Activated CD4-positive, alpha-beta T cell treated with anti-CD3 and anti-CD28 coated beads for 48 hours (primary cell): Measurements from ENCODE around the gene CCDC54.

Experiments used
- DNase-seq: peaks from one replicate; pipeline ENCODE4 v3.0.0-alpha.2; 2020

CCDC54 gene

DNA sequence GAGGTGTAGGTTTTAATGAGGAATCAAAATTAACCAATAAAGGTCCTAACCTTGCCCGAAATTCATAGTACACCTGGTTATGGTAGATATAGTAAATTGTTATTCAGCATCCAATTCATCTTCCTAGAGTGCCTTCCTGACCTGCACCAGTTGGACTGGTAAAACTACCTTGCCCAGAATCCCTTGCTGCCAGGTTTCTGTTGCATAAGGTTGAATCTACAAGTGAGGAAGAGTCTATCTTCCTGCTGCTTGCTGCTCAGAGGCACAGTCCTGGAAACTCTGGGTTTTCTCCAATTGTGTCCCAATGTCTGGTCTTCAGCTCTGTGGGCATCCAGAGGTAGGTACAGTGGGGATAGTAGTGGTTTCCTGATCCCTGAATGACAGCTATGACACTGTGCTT is 17.3 kb downstream of the CCDC54 start:
- DNase-seq = no peak

DNA sequence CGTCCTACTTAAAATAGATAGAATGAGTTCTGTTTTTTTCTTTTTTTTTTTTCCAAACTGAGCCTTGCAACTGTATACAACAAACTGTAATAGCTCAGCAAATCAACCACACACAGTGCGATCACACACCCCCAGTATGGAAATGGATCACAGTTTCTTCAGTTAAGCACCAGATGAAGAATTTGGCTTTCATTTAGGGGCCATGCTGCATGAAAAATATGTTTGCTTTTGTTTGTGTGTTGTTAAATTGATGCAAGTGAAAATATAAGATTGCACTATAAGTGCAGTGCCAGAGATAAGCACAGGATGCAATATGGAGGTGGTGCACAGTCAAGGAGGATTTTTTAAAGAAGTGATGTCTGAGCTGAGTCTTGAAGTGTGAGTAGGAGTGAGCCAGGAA is 17.8 kb downstream of the CCDC54 start:
- no peak for DNase-seq

DNA sequence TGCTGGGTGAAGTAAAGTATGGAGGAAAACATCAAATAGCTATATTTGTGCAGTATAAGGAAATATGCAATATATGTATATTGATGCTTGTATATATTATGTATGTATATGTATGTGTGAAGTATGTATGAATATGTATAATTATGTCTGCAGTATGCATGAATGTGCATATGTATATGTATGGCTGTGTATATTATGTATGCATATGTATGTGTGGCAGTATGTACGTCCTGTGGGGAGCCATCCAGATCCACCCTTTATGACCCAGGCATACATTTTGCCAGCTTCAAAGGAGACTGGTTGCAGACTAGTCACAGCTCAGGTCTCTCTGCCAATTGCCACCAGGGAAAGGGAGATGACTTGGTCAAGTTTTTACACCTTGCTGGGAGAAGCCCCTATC is 24.1 kb downstream of the CCDC54 start:
- no peak for DNase-seq

DNA sequence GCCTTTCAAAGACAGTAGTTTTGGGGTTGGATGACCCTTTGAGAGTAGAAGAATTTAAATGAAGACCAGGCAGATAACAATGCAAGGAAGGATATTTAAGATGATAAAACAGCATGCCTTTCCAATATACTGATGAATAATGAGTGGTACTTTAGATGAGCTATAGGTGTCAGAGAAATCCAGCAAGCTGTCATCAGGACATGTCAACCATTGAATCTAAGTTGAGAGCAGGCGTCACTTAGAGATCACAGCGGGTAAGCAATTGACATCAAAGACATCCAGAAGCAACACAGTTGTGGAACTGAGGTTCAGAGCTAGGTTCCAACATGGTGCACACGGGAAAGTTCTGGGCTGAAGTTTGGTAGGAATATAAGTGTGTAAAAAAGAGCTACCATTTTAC is 25.0 kb downstream of the CCDC54 start:
- DNase-seq = no peak

DNA sequence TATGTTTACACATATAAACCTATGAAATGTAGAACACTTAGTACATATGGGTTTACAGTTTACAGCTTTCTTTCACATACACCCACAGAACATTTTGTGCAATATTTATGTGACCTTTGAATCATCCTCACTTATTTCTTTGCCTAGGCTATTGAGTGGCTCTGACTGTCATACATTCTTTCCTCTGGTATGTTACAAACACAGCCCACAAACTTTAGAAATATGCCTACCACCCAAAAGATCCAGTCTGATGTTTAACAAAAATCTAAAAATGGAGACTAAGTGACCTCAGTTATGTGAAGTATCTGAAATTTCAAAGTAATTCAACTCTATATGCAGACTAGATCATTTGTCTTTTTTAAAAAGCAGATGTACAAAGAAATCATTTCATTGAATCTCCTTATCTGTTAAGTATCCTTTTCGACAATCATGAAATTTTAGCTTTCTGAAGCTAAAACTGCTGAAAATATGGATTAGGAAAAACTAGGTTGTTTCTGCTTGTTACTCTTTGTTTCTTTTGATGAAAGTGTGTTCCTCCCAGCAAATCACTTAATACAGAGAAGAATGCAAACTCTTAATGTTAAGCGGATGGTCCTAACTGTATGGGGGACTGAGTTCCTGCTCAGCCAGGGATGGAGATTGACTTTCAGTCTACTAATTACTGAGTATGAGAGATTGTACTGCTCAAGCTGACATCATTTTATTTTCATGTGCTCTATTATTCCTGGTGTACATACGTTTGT is 27.7 kb downstream of the CCDC54 start:
- no peak for DNase-seq

DNA sequence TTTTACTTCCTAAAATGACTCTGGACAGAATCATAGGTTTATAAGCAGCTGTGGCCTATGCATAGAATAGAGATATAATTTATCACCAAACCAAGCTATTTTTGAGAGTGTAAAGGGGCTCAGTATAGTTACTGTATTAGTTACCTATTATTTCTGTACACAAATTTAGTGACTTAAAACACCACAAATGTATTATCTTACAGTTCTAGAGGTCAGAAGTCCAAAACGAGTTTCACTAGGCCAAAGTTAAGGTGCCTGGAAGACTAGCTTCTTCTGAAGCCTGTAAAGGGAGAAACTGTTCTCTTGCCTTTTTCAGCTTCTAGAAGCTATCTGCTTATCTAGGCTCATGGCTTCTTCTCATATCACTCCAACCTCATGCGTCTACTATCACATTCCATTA is 30.1 kb downstream of the CCDC54 start:
- DNase-seq = no peak

DNA sequence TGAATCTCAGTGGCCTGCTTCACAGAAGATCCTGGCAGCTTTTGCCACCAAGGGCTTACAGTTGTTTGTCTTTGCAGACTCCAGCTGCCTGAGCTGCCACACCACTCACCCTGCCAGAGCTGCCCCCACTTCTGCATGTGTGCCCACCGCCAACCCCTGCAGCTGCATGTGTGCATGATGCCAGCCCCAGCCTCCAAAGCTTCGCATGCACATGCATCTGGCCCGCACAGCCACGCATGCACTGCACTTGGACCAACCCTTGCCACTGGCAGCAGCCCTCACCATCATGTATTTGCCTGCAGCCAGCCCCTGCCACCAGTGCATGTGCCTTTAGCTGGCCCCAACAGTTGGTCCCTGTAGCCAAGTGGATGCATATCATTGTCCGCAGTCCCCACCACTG is 31.3 kb downstream of the CCDC54 start:
- no peak for DNase-seq

DNA sequence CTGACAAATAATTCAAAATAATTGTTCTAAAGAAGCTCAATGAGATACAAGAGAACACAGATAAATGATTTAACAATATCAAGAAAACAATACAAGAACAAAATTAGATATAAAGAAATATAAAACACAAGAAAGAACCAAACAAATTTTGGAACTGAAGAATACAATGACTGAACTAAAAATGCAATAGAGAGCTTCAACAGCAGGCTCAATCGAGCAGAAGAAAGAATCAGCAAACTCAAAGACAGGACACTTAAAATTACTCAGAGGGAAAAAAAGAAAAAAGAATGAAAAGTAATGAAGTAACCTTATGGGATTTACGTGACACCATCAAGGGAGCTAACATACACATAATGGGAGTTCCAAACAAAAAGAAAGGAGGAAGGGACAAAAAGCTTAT is 32.1 kb downstream of the CCDC54 start:
- DNase-seq = no peak

DNA sequence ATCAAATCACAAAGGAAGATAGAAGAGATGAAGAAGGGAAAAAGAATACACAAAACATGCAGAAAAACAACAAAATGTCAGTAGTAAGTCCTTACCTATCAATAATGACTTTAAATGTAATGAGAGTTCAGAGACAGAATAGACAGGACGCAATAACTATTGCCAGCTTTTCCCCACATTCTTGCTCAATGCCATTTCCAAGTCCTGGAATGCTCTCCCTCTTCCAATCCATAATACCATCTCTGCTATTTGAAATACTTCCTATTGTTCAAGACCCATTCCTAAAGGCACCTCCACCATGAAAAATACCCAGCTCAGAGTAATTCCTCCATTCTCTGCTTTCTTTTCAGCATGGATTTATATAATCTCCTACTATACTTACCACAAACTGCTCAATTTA is 33.4 kb downstream of the CCDC54 start:
- no peak for DNase-seq

DNA sequence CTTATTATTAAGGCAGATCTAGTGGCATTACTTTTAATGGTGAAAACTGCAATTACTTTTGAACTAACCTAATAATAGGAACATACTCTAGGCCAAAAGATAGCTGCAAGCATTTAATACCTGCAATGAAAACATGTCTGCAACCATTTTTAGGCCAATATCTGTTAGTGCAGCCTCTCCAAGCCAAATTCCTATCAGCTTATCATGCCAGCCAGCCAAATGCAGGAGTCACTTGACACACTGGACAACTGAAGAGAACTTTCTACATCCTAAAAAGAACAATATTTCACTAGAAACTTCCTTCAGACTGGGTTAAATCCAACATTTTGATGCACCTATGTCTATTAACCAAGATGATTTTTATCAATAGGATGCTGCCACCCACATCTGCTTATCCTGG is 33.8 kb downstream of the CCDC54 start:
- DNase-seq = no peak

DNA sequence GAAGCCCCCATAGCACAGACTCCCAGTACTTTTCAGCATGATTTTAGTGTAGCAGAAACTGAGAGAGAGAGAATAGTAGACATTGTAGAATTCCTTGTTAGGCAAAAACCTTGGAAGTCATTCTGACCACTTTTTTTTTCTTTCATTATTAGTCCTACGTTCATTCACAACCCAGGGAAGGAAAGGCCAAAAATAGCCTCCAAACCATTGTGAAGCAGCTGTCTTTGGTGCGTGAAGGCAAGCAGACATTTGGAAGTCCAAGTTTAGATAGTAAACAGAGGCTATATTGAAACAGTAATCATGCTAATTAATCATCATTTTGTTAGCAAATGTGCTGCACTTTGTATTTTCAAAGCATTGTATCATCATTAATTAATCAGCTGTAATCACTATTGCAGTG is 34.5 kb downstream of the CCDC54 start:
- DNase-seq = no peak

DNA sequence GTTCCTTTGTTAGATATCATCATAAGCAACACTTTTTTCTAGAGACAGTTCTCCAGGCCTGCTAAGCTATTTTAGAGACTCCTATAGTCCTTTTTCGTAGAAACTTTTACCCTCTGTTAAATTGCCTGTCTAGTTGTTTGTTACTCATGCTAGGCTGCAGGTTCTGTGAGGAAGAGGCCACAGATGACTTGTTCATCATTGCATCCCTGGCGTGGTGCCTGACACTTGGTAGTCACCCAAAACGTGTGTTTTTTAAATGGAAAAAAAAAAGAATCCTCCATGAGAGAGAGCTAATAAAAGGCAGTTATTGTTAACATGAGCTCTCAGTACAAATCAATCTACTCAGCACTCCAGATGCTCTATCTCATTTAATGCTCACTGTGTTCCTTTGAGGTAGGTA is 35.1 kb downstream of the CCDC54 start:
- DNase-seq = no peak

DNA sequence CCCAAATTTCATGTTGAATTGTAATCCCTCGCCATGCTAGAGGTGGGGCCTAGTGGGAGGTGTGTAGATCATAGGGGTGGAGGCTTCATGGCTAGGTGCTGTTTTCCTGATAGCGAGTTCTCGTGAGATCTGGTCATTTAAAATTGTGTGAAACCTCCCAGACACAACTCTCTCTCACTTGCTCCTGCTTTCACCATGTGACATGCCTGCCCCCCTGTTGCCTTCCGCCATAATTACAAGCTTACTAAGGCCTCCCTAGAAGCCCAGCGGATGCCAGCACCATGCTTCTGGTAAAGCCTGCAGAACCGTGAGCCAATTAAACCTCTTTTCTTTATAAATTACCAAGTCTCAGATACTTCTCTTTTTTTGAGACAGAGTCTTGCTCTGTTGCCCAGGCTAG is 36.0 kb downstream of the CCDC54 start:
- DNase-seq = no peak

DNA sequence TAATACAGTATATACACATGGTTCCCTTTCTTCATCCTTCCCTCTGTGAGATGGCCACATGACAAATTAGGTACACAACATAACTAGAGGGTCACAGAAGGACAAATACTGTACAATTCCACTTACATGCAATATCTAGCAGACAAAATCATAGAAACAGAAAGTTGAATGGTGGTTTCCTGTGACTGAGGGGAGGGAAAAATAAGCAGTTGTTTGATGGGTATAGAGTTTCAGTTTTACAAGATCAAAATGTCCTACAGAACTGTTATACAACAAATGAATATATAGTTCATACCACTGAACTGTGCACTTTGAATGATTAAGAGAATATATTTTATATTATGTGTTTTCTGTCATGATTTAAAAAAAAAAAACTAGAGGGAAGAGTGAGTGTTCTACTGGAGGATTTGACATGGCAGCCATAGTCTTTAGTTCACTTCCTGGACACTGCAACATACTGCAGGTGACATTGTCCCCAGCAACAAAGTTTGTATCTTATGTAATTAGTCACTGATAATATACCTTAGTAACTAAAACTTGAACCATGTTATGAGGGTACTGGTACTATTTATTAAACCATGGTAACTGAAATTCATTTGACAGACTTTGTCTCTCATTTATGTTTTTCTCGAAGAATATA is 37.2 kb downstream of the CCDC54 start:
- no peak for DNase-seq

DNA sequence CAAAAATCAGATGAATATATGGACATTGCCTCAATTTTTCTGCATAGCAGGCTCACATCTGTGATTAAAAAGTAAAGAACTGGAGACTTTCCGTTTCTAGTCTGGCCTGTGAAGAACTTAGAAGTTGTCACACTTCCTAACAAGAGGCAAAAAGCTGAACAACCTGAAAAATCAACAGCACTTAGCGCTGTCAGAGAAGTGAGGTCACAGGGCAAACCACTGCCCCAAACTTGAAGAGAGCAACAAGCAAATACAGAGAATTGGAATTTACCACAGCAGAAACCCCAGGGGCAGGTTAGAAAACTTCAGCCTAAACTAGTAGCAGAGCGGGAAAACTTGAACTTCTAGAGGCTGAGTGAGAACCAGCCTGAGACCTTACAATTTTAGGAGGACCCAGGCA is 38.9 kb downstream of the CCDC54 start:
- DNase-seq = no peak

DNA sequence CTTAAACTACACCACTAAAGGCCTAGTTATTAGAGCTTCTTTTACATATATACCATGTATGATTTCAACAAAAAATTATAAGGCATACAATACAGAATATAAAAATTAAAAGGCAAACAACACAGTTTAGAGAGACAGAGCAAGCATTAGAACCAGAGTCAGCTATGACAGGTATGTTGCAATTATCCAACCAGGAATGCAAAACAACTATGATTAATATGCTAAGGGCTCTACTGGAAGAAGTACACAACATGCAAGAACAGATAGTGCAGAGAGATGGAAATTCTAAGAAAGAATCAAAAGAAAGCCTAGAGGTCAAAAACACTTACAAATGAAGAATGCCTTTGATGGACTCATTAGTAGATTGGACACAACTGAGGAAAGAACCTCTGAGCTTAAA is 39.6 kb downstream of the CCDC54 start:
- no peak for DNase-seq

DNA sequence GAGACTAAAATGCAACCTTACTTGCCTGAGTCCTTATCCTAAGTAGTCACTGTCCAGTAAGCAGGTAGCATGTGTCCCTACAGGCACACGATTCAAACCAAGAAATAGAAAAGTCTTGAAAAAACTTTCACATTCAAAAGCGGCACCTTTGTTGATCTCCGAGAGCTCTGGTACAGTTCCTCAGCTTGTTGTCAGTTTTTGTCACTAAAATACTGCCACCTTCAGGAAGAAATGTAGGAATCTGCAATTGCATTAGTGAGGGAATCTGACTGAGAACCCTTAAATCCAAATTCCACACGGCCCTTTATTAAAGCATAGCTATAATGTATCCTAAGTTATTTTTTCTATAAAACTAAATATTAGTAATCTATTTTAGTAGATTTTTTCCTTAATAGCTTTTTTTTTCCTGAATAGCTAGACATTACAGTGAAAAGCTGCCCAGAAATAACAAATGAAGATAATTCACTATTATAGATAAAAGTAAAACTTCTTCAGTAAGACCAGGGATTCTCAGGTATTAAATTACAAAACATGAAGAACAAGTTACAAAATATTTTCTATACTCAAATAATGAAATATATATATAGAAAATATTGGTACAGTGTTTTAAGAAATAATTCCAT is 44.0 kb downstream of the CCDC54 start:
- DNase-seq = no peak

DNA sequence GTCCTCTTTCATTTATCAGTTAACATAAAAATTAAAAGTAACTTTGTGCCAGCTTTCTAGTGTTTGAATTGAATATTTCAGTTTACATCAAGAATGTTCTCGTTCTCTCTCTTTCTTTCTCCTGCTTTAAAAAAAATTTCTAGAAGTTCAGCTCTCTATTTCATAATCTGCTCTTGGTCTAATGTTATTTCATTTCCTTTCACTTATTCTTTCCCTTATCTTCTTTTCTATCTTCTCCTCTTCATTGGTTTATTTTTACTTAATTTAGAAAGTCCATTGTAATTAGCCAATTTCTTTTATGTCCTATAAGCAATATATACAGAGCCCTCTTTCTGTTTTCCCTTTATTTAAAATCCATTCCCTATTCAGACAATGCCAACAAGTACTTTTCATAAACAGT is 44.6 kb downstream of the CCDC54 start:
- no peak for DNase-seq

DNA sequence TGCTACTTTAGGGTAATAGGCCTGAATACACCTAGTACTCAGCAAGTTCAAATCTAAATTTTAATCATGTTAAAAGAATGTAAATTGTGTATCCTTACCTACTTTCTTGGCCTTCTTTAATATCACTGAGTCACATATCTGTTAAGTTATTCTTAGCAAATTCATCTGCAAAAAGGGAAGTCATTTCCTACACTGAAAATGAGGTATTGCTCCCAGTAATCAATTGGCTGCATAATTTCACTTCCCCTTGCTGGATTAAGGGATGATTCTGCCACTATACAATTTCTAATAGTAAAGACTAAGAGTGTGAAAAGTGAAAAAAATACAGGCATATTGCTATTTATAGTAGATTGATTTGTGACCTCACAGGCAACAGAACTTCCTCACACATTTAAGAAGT is 47.8 kb downstream of the CCDC54 start:
- no peak for DNase-seq

DNA sequence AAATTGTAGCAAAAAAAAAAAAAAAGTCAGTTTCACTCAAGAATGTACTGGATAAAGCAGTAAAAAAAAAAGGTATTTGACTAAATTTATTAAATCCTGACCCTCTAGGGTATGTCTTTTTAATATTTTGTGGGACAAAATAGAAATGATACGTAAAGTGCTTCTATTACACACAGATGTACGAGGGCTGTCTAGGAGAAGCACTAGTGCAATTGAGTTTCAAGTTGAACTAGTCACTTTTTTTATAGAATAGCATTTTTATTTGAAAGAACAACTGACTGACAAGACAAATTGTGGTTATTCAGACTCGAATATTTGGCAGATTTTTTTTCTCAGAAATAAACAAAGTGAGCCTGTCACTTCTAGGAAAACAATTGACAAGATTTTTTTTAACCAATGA is 49.0 kb downstream of the CCDC54 start:
- no peak for DNase-seq
